HepG2 (cell line): ENCODE data around the gene NDNF. TPM values are rescaled to one million over a fixed set of nuclear protein-coding genes. Genes with fewer than 3 reads are reported as not detected.

ENCODE experiments used
- ATAC-seq: fragments of 200-7000 bp; cut with Tn5 transposase; 3 replicates; pipeline ENCODE4 v1.9.1; 2020; ENCODE audit warnings: mild to moderate bottlenecking, moderate library complexity
- BruUV-seq: library from RNA; stranded (reverse); fragments of 400-500 nt; replicated peaks from 2 replicates; lab custom pipeline; 2021; lab: Mats Ljungman, UMichigan
- CTCF ChIA-PET: fragments of 300-600 bp; formaldehyde crosslinking; extraction: SDS; loops from one replicate; lab custom pipeline; 2021; ENCODE audit warnings: low total read pairs, inconsistent platforms, low intra/inter-chr PET ratio; lab: Yijun Ruan, JAX
- POLR2A ChIA-PET: fragments of 350-600 bp; sonication (Branson Sonifier 250); formaldehyde crosslinking; loops from one replicate; lab custom pipeline; 2020; ENCODE audit warnings: antibody characterized with exemption, inconsistent platforms; lab: Yijun Ruan, JAX
- DNase-seq: peaks from one replicate; pipeline ENCODE4 v3.0.0-alpha.2; 2015; ENCODE audit warnings: low spot score
- FAIRE-seq: peaks from 3 replicates; lab custom pipeline; 2011; peaks lifted over from hg19 to GRCh38; lab: Jason Lieb, UNC
- H2AFZ ChIP-seq: one replicate; pipeline ENCODE4 v1.6.1; 2011; ENCODE audit warnings: low read length, inconsistent platforms
- H3K27ac ChIP-seq: fragments of 300-600 bp; 3 replicates; pipeline ENCODE4 v1.8.0; 2011; ENCODE audit warnings: mixed run types, mild to moderate bottlenecking, mixed read lengths, low read length, inconsistent platforms; ENCODE audit not compliant: insufficient read depth; ENCODE audit errors: extremely low read length
- H3K27me3 ChIP-seq, 2 experiments: fragments of 200-600 bp in 1 of 2; 2 replicates in 1 of 2; 3 replicates in 1 of 2; pipeline versions ENCODE4 v1.6.0 to v1.8.0; 2011; ENCODE audit warnings: low read length in 2 of 2, mild to moderate bottlenecking in 2 of 2, moderate library complexity in 2 of 2, inconsistent platforms in 1 of 2; ENCODE audit not compliant: insufficient read depth in 2 of 2, control insufficient read depth in 1 of 2
- H3K36me3 ChIP-seq, 2 experiments: fragments of 200-600 bp in 1 of 2; replicated peaks in 1 of 2; 2 replicates in 1 of 2; 3 replicates in 1 of 2; pipeline versions ENCODE4 v1.5.1 to v1.8.0; 2011; ENCODE audit warnings: low read length in 2 of 2, inconsistent platforms in 1 of 2; ENCODE audit not compliant: insufficient read depth in 2 of 2, control insufficient read depth in 1 of 2
- H3K4me1 ChIP-seq: 2 replicates; pipeline ENCODE4 v1.5.1; 2012; ENCODE audit warnings: low read length, inconsistent platforms; ENCODE audit not compliant: insufficient read depth
- H3K4me2 ChIP-seq: 2 replicates; pipeline ENCODE4 v1.6.0; 2011; ENCODE audit warnings: low read depth, low read length, inconsistent platforms
- H3K4me3 ChIP-seq, 3 experiments: fragments of 200-600 bp in 1 of 3; sonication (generic), shearing (Covaris generic) in 1 of 3; replicated peaks in 1 of 3; 2 replicates each; pipeline ENCODE4 v1.5.1; 2011 to 2016; ENCODE audit warnings: low read length in 3 of 3, inconsistent platforms in 2 of 3, low read depth in 2 of 3, mild to moderate bottlenecking in 2 of 3, control low read depth in 1 of 3, mixed read lengths in 1 of 3; ENCODE audit not compliant: insufficient read depth in 1 of 3
- H3K79me2 ChIP-seq: one replicate; pipeline ENCODE4 v1.6.1; 2011; ENCODE audit warnings: low read length, inconsistent platforms; ENCODE audit not compliant: insufficient read depth
- H3K9ac ChIP-seq: 2 replicates; pipeline ENCODE4 v1.6.0; 2011; ENCODE audit warnings: mild to moderate bottlenecking, low read depth, low read length, inconsistent platforms; ENCODE audit not compliant: insufficient read depth
- H3K9me3 ChIP-seq: 2 replicates; pipeline ENCODE4 v1.5.1; 2012; ENCODE audit warnings: mild to moderate bottlenecking, low read length
- H4K20me1 ChIP-seq: 2 replicates; pipeline ENCODE4 v1.6.0; 2011; ENCODE audit warnings: inconsistent platforms, mild to moderate bottlenecking, low read length, moderate library complexity; ENCODE audit not compliant: insufficient read depth
- CEBPB ChIP-seq: IDR thresholded peaks from 2 replicates; pipeline ENCODE4 v1.6.1; 2011; ENCODE audit warnings: low read depth, low read length, improper control_type of control experiment, borderline replicate concordance
- GZF1 ChIP-seq: sonication (generic); formaldehyde crosslinking; IDR thresholded peaks from 2 replicates; pipeline ENCODE4 v1.5.1; 2020; ENCODE audit warnings: mild to moderate bottlenecking, missing genetic modification reagents
- PITX1 ChIP-seq: sonication (generic); formaldehyde crosslinking; IDR thresholded peaks from 2 replicates; pipeline ENCODE4 v1.5.1; 2020; ENCODE audit warnings: mild to moderate bottlenecking, missing genetic modification reagents
- SRY ChIP-seq: sonication (generic); formaldehyde crosslinking; IDR thresholded peaks from 2 replicates; pipeline ENCODE4 v1.8.0; 2022; ENCODE audit warnings: mild to moderate bottlenecking, missing genetic modification reagents
- WGBS: methylation state at CpG from one replicate; pipeline ENCODE4 v1.1.6; 2017; ENCODE audit warnings: low lambda C conversion rate; 5-methylcytosine and 5-hydroxymethylcytosine counted together
- in situ Hi-C: cut with HindIII; loops from 2 replicates; pipeline ENCODE4 v1.10.0; 2017; ENCODE audit warnings: low pct_unique_long_range_greater_than_20kb; ENCODE audit not compliant: extremely low pct_ligation_motif_present
- intact Hi-C: fragments of 100-400 bp; cut with micrococcal nuclease; formaldehyde crosslinking; loops from one replicate; pipeline ENCODE4 v1.10.0; 2022; ENCODE audit not compliant: unreplicated experiment
- polyA plus RNA-seq, 8 experiments: library from polyadenylated mRNA; depleted of rRNA in 3 of 8; stranded (reverse) in 7 of 8; unstranded in 1 of 8; fragments of >200 nt; fragmentation: Illumina TruSeq in 4 of 8; extraction: Trizol in 4 of 8; gene quantifications; 2 replicates each; pipeline versions ENCODE4 v1.2.1 to v1.2.3, GENCODE V29; 2011 to 2016; ENCODE audit warnings: low read depth in 4 of 8, missing spikeins in 1 of 8, mixed read lengths in 1 of 8; ENCODE audit not compliant: insufficient read depth in 1 of 8
- total RNA-seq, 5 experiments: library from RNA; depleted of rRNA; stranded (reverse); fragments of >200 nt; fragmentation: Illumina TruSeq; extraction: Trizol; gene quantifications; 2 replicates each; pipeline ENCODE4 v1.2.3, GENCODE V29; 2016; ENCODE audit warnings: low read depth in 1 of 5
- TF ChIP-seq, protein P1 (sequence below): sonication (generic); formaldehyde crosslinking; IDR thresholded peaks from 2 replicates; pipeline ENCODE4 v1.8.1; 2023; ENCODE audit warnings: mild to moderate bottlenecking, moderate library complexity, missing genetic modification reagents
- TF ChIP-seq, protein P2 (sequence below): sonication (generic); formaldehyde crosslinking; IDR thresholded peaks from 2 replicates; pipeline ENCODE4 v1.8.1; 2022; ENCODE audit warnings: low read depth, mild to moderate bottlenecking, missing genetic modification reagents
- TF ChIP-seq, protein P3 (sequence below): sonication (generic); formaldehyde crosslinking; IDR thresholded peaks from 2 replicates; pipeline ENCODE4 v1.4.0; 2020; ENCODE audit warnings: low read depth, mild to moderate bottlenecking, missing genetic modification reagents

The NDNF gene
- total and polyA plus RNA-seq, 2 of the 13 experiments (the other 11 are each of a cell fraction or from before 2014, with no cell fraction given): not detected

DNA sequence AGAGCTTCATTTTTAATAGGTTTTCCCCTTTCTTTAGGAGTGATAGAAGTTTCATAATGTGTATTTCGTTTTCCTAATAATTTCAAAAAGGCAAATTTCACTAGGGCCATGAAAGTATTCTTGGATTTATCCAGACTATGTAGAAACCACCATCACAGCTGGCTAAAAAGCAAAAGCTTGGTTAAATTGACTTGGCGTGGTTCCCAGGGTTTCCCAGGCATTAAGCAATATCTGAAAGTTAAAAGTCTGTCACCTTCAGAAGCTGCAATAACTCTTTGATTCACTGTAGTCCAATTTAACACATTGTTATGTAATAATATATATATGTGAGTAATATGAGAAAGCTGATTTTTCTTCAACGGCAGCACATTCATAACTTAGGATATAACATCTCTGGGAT lies 38.3 kb downstream of the NDNF start:
- no peaks in the 10 kb centered on the region for H3K36me3 ChIP-seq
- in situ Hi-C loops (no loop called here), intact Hi-C loops (no loop called here)
- H3K9me3 ChIP-seq: no peaks in the 10 kb centered on the region
- H3K4me3 ChIP-seq: no peak overlapping the region
- DNase-seq: no peak
- no peak for TF ChIP-seq GZF1 (CRISPR knock-in tag)
- TF ChIP-seq CEBPB: 0 out of 2 replicates have a peak, but pooled peaks have one; percentile 6
- TF ChIP-seq, all 625 proteins: peak for 1
- WGBS: 3% methylated on average over 3 of the region's 3 CpGs
- ChIA-PET POLR2A (no interaction called here), CTCF (no interaction called here)
- BruUV-seq: no TSS peak
- FAIRE-seq: no peak
- Histone ChIP-seq H3K4me1 (no peaks in the 10 kb centered on the region), H3K79me2 (no peaks in the 10 kb centered on the region), H4K20me1 (no peaks in the 10 kb centered on the region), H3K27me3 (no peaks in the 10 kb centered on the region), H3K4me2 (no peak overlapping the region), H3K9ac (no peak overlapping the region), H2AFZ (no peak overlapping the region), H3K27ac (no peak overlapping the region)
- ATAC-seq: no peak

DNA sequence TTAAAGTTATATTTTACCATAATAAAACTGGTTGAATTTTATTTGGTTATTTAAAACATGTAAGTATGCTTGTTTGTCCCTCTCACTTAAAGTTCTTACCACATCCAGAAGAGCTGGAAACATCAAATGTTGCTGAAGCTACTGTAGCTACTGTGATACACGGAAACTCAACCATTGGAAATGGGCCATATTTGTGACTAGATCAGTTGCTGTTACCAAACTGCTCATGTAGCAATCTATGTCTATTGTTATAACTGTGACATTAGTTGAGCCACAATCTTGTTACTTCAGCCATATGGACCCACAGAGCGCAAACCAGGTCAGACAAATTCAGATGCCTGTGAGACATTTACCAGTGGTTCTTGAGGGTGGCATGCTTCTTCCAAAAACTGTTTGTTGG lies 41.6 kb downstream of the NDNF start:
- POLR2A ChIA-PET: no interaction called here
- Histone ChIP-seq H3K27me3 (no peaks in the 10 kb centered on the region), H3K9me3 (no peaks in the 10 kb centered on the region), H3K9ac (no peak overlapping the region), H3K4me1 (no peaks in the 10 kb centered on the region), H3K36me3 (no peaks in the 10 kb centered on the region), H3K4me3 (no peak overlapping the region), H3K4me2 (no peak overlapping the region), H2AFZ (no peak overlapping the region), H4K20me1 (no peaks in the 10 kb centered on the region), H3K27ac (no peak overlapping the region), H3K79me2 (no peaks in the 10 kb centered on the region)
- CTCF ChIA-PET: no interaction called here
- no peak for FAIRE-seq
- ATAC-seq: no peak
- TF ChIP-seq, protein P1, sequence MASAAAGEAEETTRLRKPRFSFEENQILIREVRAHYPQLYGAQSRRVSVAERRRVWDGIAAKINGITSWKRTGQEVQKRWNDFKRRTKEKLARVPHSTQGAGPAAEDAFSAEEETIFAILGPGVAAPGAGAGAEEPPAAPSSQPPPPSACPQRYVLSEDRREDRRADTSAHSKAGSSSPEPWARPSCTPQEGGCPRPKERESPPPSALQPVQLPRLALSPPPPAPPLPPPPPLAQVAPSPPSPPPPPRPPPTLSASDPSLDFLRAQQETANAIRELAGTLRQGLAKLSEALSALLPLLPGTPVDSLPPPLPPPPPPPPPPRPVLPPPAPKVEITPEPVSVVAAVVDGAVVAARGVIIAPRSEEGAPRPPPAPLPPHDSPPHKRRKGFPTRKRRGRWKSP: no peak
- TF ChIP-seq PITX1 (CRISPR knock-in tag): no peak
- TF ChIP-seq, protein P2, sequence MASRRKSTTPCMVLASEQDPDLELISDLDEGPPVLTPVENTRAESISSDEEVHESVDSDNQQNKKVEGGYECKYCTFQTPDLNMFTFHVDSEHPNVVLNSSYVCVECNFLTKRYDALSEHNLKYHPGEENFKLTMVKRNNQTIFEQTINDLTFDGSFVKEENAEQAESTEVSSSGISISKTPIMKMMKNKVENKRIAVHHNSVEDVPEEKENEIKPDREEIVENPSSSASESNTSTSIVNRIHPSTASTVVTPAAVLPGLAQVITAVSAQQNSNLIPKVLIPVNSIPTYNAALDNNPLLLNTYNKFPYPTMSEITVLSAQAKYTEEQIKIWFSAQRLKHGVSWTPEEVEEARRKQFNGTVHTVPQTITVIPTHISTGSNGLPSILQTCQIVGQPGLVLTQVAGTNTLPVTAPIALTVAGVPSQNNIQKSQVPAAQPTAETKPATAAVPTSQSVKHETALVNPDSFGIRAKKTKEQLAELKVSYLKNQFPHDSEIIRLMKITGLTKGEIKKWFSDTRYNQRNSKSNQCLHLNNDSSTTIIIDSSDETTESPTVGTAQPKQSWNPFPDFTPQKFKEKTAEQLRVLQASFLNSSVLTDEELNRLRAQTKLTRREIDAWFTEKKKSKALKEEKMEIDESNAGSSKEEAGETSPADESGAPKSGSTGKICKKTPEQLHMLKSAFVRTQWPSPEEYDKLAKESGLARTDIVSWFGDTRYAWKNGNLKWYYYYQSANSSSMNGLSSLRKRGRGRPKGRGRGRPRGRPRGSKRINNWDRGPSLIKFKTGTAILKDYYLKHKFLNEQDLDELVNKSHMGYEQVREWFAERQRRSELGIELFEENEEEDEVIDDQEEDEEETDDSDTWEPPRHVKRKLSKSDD: no peak
- TF ChIP-seq SRY (CRISPR knock-in tag): no peak
- TF ChIP-seq, protein P3, sequence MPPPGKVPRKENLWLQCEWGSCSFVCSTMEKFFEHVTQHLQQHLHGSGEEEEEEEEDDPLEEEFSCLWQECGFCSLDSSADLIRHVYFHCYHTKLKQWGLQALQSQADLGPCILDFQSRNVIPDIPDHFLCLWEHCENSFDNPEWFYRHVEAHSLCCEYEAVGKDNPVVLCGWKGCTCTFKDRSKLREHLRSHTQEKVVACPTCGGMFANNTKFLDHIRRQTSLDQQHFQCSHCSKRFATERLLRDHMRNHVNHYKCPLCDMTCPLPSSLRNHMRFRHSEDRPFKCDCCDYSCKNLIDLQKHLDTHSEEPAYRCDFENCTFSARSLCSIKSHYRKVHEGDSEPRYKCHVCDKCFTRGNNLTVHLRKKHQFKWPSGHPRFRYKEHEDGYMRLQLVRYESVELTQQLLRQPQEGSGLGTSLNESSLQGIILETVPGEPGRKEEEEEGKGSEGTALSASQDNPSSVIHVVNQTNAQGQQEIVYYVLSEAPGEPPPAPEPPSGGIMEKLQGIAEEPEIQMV (CRISPR knock-in tag): no peak
- DNase-seq: no peak
- BruUV-seq: no TSS peak
- intact Hi-C loops (no loop called here), in situ Hi-C loops (no loop called here)
- WGBS: 24% methylated on average over 2 of the region's 2 CpGs
